Measurements from ENCODE around the gene FOXO6. TPM values are rescaled to one million over a fixed set of nuclear protein-coding genes. Genes with fewer than 3 reads are reported as not detected.

The FOXO6 gene
- total RNA-seq, 1 donor from 2014 or later: 0.55 TPM

DNA sequence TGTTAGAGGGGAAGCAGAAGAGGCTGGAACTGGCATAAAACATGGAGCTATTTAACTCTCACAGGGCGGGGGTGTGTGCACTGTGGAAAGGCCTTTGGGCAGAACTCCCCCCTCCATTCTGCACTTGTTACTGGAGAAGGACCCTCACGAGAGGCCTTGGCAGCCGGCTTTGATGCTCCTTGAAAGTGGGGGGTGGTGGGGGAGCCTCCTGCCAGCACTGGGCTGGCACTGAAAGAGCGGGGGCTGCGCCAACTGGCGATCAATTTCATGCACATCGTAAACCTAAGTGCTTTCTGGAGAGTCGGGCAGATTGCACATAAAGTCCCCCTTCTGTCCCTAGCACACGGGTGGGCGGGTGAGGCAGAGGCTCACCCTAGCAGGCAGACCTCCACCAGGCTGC is 28.9 kb downstream of the FOXO6 start:
- CTCF ChIA-PET: no interaction called here
- ATAC-seq (ENCODE audit: low read depth): no peak
- Mint-ChIP-seq H3K27me3 (peaks cover 31% of the 10 kb centered on the region), H3K36me3 (ENCODE audit: low read depth) (no peaks in the 10 kb centered on the region), H3K4me3 (no peak overlapping the region), H3K9me3 (no peaks in the 10 kb centered on the region), H3K27ac (no peak overlapping the region), H3K4me1 (no peaks in the 10 kb centered on the region)
- POLR2A ChIA-PET: no interaction called here
- intact Hi-C loops (cut with micrococcal nuclease): no loop called here
- no peak for TF ChIP-seq CTCF (IDR thresholded peaks at IDR 0.05)
- no peak for DNase-seq

DNA sequence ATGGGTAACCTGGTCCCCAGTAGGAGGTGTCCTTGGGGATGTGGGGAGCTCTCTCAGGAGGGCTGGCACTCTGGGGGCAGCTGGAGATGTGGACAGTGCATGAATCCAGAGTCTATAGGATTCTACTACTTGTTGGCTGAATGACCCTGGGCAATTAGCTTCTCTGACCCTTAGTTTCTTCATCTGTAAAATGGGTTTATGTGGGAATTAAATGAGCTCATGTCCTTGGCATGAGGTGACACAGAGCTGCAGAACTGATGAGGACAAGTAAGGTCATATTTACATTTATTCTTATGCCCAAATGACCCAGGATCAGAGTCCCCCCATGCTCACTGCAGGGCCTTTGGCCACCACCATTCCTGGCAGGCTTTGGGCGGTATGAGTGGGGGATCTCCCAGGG is 29.3 kb downstream of the FOXO6 start:
- DNase-seq (no peak), ATAC-seq (ENCODE audit: low read depth) (no peak)
- Mint-ChIP-seq H3K27ac (no peak overlapping the region), H3K36me3 (ENCODE audit: low read depth) (no peaks in the 10 kb centered on the region), H3K9me3 (no peaks in the 10 kb centered on the region), H3K27me3 (peaks cover 32% of the 10 kb centered on the region), H3K4me1 (no peaks in the 10 kb centered on the region), H3K4me3 (no peak overlapping the region)
- POLR2A ChIA-PET: no interaction called here
- intact Hi-C loops (cut with micrococcal nuclease): no loop called here
- TF ChIP-seq CTCF (IDR thresholded peaks at IDR 0.05): no peak
- CTCF ChIA-PET: no interaction called here

DNA sequence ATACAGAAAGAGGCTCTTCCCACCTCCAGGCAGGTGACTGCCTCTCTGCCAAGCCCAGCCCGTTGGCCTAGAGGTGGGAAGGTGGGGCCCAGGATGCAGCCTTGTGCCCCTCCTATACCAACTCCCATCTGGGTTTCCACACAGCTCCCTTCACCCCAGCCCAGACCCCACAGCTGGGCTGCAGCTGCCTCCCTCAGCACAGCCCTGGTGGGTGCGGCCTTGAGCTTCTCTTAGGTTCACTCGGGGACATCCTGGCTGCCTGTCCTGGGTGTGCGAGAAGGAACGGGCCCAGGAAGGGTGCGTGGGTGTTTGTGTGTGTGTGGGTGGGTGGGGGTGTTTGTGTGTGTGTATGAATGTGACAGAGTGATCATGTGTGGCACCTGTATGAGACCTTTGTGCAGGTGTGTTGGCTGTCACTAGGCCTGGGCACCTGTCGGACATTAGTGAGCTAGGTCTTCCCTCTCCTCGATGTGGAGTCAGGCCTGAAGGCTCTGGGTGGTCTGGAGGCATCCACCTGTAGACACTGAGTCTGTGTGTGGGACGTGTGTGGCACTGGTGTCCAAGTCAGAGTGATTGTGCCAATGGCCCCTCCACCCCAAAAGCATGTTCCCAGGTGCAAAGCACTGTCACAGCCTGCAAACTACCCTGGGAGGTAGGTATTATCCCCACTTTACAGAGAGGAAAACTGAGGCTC is 30.7 kb downstream of the FOXO6 start:
- ChIA-PET POLR2A (no interaction called here), CTCF (no interaction called here)

DNA sequence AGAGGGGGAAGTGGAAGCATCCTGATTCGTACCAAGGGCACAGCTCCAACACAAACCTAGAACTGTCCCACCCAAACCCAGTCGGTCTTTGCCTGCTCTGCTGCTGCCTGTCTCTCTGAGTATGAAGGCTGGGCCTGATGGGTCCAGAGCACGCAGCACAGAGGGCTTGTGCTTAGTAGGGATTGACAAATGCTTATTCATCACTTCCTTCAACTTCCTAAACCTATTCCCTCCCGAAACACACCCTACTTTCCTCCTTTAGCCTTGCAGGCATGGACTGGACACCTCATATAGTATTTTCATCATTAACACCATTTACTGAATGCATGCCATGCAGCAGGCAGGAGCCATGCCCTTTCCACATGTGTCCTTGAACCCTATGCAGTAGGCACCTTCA is 31.3 kb downstream of the FOXO6 start:
- CTCF ChIA-PET: no interaction called here
- ATAC-seq (ENCODE audit: low read depth): no peak
- POLR2A ChIA-PET: no interaction called here

More for the DNA sequence above, 30.7 kb downstream of the FOXO6 start:
- intact Hi-C loops (cut with micrococcal nuclease): no loop called here
- H3K4me3 Mint-ChIP-seq: no peak overlapping the region
- ATAC-seq (ENCODE audit: low read depth) (no peak), DNase-seq (no peak)
- no peaks in the 10 kb centered on the region for H3K4me1 Mint-ChIP-seq
- H3K9me3 Mint-ChIP-seq: no peaks in the 10 kb centered on the region
- TF ChIP-seq CTCF (IDR thresholded peaks at IDR 0.05): no peak
- peaks cover 36% of the 10 kb centered on the region for H3K27me3 Mint-ChIP-seq
- no peaks in the 10 kb centered on the region for H3K36me3 Mint-ChIP-seq (ENCODE audit: low read depth)
- H3K27ac Mint-ChIP-seq: no peak overlapping the region

More for the DNA sequence above, 31.3 kb downstream of the FOXO6 start:
- no peak for DNase-seq
- TF ChIP-seq CTCF (IDR thresholded peaks at IDR 0.05): no peak
- H3K27me3 Mint-ChIP-seq: peaks cover 38% of the 10 kb centered on the region
- intact Hi-C loops (cut with micrococcal nuclease): no loop called here
- H3K4me3 Mint-ChIP-seq: no peak overlapping the region
- no peak overlapping the region for H3K27ac Mint-ChIP-seq
- no peaks in the 10 kb centered on the region for H3K36me3 Mint-ChIP-seq (ENCODE audit: low read depth)
- no peaks in the 10 kb centered on the region for H3K9me3 Mint-ChIP-seq
- H3K4me1 Mint-ChIP-seq: no peaks in the 10 kb centered on the region

All from activated B cell treated with CpG ODN at 0.5 μM for 24 hours (primary cell).